Cortex of kidney (tissue), 1 donor: ENCODE data around the gene UPF1.
"Not testable (repeated sequence)": the region's sequence is repeated elsewhere in the genome, so short reads cannot be mapped to it uniquely, and the experiment has no call there.

Experiments
- DNase-seq: peaks from one replicate; lab custom pipeline; 2025; lab: John Stamatoyannopoulos, UW

UPF1 gene

GRCh38 chr19:18898607-18899408, 67.0 kb downstream of the UPF1 start:
- no peak for DNase-seq

DNA sequence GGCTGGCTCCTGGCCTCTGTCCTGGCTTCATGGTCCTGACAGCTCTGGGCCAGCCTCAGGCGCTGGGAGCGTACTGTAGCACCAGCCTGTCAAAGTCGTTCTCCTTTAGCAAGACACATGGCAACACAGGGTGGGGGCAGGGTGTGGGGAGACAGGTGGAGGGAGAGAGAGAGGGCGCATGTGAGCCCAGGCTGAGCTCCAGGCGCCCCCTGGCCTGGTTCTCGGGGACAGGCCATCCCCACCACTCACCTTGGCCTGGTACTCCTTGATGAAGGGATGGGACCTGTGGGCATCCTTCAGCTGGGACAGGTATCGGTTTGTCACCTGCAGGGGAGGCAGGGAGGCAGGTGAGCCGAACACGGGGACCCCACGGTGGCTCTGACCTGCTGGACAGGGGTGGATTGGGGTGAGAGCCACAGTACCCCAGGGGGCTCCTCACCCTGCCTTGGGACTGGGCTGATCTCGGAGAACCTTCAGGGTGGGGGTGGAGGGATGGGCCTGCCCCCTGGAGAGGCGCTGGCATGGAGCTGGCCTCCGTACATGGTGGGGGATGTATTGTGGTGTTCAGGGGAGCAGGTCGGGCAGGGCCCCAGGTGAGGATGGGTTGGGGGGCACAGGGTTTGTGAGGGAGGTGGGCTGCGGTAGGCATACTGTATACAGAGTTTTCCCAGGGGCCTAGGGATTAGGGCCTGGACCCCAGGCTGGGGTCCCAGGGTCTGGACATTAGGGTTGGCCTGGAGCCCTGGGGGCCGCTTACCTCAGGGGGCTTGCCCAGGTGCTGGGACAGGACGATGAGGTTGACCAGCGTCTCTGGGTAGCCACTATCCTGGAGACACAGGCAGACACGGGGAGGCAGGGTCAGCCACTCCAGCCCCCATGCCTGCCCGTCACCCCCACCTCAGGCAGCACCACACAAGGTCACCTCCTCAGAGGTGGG, 68.1 kb downstream of the UPF1 start:
- DNase-seq: no peak

DNA sequence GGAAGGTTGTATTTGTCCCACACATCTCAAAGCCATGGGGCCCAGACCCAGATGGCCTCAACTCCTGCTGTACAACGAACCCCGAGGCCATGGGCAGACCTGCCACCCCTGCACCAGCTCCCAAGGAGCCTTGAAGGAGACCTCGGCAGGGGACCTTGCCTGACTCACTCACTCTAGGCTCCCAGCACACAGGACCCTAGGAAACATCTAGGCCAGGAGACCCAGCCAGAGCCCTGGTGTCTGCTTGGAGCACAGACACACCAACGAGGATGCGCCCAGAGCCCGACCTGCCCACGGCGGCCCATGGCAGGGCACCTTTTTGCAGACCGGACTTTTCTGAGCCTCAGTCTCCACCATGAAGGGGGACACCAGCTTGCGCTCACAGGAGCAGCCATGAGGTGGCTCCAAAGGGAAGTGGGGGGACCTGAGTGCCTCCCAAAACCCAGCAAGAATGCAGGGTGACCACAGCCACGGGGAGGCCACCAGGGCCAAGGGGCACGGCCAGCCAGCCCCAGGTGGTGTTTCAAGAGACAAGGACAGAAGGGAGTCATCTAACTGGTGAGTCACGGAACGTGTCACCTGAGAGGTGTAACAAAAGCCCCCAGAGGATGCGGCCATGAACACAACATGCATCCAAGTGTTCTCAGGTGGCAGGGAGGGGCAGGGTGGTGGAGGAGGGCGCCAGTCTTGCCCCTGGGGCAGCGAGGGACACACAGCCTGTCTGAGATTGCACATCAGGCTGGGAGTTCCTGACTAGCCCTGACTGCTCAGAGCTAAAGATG, 69.1 kb downstream of the UPF1 start:
- no peak for DNase-seq

DNA sequence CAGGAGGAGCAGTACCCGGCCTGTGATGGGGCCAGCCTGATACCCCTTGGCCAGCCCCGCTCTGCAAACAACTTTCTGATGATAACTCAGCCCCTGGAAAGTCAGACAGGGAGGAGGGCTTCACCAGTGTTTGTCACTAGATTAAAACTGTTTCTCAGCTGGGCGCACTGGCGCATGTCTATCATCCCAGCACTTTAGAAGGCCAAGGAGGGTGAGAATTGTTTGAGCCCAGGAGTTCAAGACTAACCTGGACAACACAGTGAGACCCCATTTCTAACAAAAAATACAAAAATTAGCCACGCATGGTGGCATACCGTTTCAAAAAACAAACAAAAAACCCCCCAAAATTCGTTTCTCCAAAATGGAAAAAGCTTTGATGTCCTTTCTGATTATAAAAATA, 69.7 kb downstream of the UPF1 start:
- no peak for DNase-seq

DNA sequence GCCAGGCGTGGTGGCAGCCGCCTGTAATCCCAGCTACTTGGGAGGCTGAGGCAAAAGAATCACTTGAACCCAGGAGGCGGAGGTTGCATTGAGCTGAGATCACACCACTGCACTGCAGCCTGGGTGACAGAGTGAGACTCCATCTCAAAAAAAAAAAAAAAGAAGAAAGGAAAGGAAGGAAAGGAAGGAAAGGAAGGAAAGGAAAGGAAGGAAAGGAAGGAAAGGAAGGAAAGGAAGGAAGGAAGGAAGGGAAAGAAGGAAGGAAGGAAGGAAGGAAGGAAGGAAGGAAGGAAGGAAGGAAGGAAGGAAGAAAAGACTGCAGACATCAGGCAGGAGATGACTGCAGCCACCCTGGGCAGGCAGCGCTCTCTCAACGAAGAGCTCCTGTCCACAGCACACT, 70.8 kb downstream of the UPF1 start:
- not testable (repeated sequence) for DNase-seq

DNA sequence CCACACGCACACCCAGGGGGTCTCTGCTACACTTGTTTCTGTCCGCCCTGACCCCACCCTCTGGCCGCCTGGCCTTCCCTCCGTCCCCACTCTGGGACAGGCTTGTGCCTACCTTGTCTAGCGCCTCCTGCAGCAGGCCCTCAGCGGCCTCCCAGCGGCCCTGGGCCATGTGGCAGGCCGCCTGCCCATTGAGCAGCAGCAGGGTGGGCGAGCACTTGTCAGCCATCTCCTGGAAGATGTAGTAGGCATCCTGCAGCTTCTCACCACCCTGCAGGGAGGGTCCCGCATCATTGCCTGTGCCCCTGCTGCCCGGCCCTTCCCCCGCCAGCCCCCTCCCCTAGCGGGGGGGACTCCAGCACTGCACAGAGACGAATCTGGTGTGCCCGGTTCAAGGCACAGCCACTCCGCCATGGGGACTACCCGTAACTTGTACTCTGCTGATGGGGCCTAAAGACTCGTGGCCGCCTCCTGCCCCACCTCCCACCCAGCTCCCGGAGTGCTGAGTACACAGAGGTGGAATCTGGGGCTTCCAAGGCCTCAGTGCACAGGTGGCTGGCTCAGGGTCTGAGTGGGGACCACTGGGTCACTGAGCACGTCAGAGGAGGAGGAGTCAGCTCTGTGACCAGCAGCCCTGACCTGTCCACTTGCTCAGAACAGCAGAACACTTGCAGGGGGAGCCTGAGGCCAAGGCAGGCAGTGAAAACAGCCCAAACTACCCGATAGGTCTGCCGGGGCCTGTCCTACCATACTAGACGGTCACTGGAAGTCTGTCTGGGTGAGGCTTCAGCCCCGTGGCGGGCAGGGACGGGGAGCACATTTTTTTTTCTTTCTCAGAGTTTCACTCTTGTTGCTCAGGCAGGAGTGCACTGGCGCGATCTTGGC, 71.6 kb downstream of the UPF1 start:
- DNase-seq: no peak

GRCh38 chr19:18904334-18905057, 72.7 kb downstream of the UPF1 start:
- no peak for DNase-seq

- DNase-seq: no peak
These were observed 73.3 kb downstream of the UPF1 start for GRCh38 chr19:18905058-18905456.

DNA sequence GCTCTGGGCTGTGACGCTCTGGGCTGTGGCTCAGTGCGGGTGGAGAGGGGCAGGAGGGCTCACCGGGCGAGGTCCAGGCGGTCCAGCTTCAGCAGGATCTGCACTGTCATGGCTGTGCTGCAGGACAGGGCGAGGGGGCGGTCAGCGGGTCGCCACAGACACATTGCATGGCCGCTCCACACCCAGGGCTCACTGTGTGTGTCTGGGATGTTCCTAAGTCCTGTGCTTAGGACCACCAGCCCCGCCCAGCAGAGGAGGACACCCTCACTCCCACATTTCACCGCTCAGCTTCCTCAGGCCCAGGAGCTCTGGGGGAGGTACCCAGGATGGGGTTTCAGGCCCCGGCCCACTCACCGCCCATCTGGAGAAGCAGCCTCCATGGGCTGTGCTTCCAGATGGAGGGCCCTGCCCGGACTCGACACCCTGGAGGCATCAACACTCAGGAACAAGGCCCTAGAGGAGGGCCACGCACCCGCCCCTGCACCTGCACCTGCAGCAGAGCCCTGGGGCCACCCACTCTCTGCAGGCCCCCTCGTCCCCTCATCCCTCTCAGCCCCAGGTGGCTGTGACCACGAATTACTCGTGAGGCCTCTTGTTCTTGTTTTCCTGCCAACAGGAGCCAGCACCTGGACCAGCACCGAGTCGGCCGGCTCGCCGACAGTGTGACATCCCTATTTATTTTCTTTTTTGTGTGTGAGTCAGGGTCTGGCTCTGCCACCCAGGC, 73.9 kb downstream of the UPF1 start:
- no peak for DNase-seq

- no peak for DNase-seq
These were observed 75.1 kb downstream of the UPF1 start for GRCh38 chr19:18906605-18907519.

- DNase-seq: no peak
These were observed 77.3 kb downstream of the UPF1 start for GRCh38 chr19:18908917-18909619.

- DNase-seq: no peak
These were observed 78.3 kb downstream of the UPF1 start for GRCh38 chr19:18910010-18910409.

GRCh38 chr19:18910801-18911436, 79.2 kb downstream of the UPF1 start:
- DNase-seq: no peak

GRCh38 chr19:18912933-18913332, 81.2 kb downstream of the UPF1 start:
- DNase-seq: no peak

GRCh38 chr19:18913466-18913865, 81.7 kb downstream of the UPF1 start:
- DNase-seq: no peak

- no peak for DNase-seq
These were observed 83.9 kb downstream of the UPF1 start for GRCh38 chr19:18915639-18916038.

GRCh38 chr19:18917593-18917992, 85.8 kb downstream of the UPF1 start:
- DNase-seq: not testable (repeated sequence)
